NCI-H2029 (cell line): Measurements from ENCODE around the gene NPIPA7.
"Not testable (repeated sequence)": the region's sequence is repeated elsewhere in the genome, so short reads cannot be mapped to it uniquely, and the experiment has no call there.

Experiments
- DNase-seq: peaks from one replicate; lab custom pipeline; 2025; lab: John Stamatoyannopoulos, UW

NPIPA7 gene

DNA sequence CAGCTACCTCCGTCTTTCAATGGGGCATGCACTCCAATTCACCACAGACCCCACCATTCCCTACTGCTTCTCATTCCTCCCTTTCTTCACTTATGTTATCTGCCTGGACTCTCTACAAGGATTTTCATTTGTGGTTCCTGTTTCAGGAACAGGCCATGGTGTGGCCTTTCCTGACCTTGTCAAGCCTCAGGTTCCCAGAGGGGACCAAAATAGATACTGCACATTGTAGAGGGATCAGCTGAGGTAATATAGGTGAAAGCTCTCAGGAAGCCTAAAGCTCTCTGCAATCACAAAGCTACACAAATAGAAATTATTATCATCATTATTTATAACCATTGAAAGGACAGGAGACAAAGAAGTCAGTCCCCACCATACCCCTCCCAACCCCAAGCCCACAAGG lies 41.6 kb downstream of the NPIPA7 start:
- DNase-seq: not testable (repeated sequence)

DNA sequence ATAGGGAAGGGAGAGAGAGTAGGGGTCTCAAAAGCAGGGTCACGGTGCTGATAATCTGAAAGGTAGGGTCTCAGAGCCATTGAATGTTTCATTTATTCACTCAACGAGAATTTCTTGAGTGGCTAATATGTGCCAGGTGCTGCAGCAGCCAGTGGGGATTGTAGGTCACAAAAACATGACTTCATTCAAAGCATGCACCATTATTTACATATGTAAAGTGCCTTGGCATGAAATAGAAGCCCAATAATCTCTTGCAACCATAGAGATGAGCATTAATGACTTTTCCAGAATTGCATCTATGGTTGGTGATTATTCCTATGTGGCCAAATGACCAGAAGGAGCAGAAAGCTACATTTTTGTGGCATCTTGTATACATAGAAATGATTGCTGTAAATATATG lies 46.2 kb downstream of the NPIPA7 start:
- DNase-seq: not testable (repeated sequence)

DNA sequence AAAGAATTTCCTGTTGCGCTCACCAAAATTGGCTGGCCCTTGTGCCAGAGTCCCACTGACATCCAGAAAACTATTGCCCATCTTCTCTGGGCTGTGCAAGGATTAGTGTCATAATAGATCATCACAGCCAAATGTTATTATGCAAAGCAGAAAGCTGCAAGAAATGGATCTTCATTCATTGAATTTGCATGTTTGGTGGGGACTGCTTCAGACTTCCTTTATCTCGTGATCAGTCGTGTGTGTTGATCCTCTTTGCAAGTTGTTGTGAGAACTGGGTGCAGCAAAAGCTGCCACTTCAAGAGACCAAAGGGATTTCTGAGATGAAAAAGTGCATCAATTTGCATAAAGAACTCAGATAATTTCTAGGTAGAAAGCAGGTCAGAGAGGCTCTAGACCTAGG lies 52.2 kb downstream of the NPIPA7 start:
- not testable (repeated sequence) for DNase-seq

DNA sequence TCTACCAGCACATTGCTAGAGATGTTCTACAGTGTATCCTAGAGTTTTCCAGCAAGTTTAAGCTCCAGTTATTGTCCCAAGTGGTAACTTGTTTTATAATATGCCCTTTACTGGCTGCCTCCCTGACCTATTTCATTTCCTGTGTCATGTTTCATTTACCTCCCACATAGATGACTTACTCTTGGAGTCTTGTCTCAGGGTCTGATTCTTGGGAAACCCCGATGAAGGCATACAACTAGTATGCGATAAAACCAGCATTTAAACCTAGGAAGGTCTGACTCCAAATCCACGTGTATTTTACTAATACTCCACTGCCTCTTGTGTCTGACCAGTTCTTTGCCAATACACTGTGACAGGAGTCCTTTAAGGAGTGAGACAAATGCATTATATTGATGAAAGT lies 55.8 kb downstream of the NPIPA7 start:
- DNase-seq: not testable (repeated sequence)

DNA sequence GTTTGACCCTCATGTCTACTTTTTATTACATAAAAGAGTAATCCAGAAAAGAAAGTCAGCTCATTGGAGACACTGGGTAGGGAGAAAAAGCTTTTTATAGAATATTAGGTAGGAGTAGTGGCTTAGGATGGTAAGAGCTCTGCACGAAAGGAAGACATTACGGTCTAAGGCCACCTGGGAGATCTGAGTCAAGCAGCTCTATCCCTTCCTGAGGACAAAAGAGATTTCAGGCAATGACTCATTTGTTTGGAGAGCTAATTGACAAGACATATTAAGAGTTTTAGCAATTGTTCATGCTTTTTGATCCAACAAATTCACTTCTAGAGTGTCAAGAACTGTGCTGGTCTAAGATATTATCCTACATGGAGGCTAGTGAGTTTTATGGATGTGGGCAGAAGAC lies 62.5 kb downstream of the NPIPA7 start:
- DNase-seq: not testable (repeated sequence)
